DMS153 (cell line): ENCODE measurements around the gene KPNA1.
"Not testable (repeated sequence)": the region's sequence is repeated elsewhere in the genome, so short reads cannot be mapped to it uniquely, and the experiment has no call there.

Experiments
- DNase-seq: peaks from one replicate; lab custom pipeline; 2025; lab: John Stamatoyannopoulos, UW

The KPNA1 gene

DNA sequence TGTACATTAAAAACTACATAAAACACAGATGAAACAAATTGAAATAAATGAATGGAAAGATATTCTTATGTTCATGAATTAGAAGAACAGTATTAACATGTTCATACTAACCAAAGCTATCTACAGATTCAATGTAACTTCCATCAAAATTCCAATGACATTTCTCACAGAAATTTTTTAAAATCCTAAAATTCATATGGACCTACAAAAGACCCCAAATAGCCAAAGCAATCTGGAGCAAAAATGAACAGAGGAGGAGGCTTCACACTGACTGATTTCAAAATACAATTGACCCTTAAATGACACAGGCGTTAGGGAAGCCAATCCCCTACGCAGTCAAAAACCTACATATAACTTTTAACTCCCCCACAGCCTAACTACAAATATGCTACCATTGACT, 39.4 kb downstream of the KPNA1 start:
- no peak for DNase-seq

DNA sequence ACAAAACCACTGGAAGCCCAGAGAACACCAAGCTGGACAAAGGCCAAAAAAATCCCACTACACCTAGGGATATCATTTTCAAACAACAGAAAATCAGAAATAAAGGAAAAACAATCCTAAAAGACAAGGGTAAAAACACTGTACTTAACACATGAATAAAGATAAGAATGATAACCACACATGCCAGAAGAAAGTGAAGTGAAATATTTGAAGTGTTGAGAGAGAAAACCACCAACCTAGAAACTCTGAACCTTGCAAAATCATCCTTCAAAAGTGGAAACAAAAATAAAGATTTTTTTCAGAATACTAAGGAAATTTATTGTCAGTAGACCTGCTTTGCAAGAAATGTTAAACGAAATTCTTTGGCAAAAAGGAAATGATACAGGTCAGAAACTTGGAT, 45.1 kb downstream of the KPNA1 start:
- DNase-seq = no peak

DNA sequence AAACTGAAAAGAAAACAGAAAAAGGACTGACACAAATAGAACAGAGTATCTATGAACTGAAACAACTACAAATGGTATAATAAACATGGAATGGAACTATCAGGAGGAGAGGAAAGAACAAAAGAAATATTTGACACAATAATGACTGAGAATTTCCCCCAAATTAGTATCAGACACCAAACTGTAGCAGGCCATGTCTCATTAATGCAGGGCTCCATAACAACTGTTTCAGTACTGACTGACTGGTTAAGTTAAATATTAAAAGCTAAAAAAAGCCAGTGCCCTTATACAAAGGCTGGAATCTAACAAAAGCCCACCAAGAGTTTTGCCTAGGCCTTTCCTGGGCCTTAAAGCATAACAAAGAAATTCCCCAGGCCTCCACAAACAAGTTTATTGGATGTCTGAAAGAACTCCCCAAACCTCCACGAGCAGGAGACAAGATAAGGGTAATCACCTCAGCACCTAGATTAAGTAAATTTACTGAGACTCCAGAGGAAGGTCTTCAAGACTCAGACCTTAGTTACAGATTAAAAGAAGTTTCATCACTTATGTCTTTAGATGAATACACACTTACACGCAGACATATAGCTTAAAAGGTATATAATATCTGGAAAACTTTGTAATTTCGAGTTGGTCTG, 45.7 kb downstream of the KPNA1 start:
- DNase-seq = no peak

DNA sequence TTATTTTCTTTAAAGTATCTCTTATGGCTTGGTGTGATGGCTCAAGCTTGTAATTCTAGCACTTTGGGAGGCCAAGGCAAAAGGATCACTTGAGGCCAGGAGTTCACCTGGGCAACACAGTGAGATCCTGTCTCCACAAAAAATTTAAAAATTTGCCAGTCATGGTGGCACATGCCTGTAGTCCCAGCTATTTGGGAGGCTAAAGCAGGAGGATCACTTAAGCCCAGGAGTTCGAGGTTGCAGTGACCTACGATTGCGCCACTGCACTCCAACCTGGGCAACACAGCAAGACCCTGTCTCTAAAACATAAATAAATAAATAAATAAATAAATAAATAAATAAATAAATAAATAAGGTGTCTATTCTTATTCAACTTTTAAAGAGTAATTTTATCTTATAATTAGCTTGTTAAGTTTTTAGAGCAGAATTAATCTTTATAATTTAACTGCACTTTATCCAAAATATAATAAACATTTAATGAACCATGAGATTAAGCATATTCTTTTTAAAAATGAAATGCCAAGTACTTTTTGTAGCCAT, 48.0 kb downstream of the KPNA1 start:
- no peak for DNase-seq

DNA sequence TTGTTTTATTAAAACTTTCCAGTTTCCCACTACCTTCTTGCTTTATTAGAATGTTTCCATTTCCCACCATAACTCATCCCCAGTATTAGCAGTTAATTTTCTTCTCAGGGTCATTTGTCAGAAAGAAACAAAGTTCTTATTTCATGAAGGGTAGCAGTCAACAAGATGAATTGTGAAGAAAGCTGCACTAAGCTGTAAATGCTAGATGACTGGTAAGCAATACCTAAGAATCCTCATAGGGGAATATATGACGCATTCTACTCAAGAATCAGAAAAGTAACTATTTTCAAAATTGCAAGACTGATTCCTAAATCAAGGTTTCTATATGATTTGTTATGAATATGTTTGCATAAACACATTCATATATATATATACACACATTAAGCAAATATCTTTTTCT, 50.1 kb downstream of the KPNA1 start:
- DNase-seq = no peak

DNA sequence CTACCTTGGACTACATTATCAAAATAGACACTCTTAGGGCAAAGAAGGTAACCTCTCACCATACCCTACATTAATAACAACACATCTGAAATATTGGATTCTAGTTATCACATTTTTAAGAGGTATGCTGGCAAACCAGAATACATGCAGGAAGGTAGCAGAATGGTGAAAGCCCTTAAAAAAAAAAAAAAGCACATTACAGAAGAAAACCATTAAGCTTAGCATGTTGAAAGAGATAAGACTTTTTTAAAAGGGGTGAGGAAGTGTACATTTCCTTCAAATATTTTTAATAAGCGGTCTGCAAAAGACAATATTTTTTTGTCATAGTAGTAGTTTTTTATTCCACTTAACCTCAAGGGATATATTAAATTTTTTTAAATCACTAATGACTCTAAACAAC, 52.3 kb downstream of the KPNA1 start:
- DNase-seq = no peak

DNA sequence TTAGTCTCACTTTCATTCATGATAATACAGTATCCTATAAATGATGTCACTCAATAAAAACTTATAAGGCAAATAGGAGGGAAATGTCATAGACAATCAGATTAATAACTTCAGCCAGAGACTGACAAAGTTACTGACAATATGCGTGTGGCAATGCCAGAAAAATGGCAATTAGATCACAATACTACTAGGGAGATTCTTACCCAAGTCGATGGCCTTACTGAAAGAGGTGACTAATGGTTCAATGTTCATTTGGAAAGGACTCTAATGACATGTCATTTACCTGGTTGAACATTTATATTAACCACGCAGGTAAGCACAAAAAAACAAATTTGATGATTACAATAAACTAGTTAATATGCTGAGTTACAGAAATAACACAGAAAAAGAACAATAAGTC, 52.9 kb downstream of the KPNA1 start:
- DNase-seq = no peak

DNA sequence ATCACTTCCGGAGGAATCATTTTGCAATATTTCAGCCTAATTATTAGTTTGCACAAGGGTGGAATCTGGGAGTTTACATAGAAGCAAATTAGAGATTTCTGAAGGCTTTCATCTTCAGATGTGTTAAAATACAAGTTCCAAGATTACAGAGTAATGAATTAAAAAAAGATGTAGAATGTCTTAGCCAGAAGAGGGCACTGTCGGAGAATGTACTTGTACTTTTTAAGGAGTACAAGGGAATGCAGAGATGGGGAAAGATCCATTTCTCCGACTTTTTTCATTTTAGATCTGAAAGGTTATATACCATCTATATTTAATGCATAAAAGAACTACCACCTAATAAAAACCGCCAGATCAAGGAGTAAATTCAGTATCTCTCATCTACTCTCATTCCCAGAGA, 55.7 kb downstream of the KPNA1 start:
- no peak for DNase-seq

DNA sequence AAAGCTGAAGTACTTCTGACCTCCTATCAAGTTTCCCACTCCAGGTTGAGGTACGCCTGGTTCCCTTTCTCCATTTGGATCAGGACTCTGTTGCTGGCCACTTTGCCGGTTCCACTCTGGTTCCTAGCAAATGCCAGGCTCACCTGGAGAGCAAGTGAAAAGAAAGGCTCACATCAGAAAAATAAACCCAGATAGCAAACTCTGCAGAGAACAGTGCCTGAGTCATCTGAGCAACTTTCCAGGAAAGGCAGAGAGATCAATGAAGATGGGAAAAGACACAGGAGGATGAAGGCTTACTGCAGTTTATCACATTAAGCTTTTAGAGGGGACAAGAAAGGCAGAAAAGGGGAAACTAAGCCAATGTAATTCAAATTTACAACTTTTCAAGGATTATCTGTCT, 57.0 kb downstream of the KPNA1 start:
- DNase-seq = no peak

DNA sequence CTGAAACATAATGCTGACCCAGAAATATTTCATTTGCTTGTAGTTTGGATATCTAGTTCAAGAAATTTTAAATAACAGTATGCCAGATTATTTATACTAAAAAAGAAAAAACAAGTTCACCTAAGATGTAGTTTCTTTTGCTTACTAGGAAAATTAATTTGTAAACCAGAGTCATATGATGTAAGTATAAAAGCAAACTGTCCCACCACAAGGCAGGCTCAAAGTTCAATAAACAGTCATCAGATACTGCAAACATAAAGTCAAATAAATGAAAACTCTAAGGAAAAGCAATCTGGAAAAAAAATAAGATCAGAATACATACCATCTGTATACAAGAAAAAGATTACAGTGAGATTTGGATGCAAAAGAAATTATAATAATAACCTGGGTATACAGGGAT, 58.7 kb downstream of the KPNA1 start:
- DNase-seq = no peak

DNA sequence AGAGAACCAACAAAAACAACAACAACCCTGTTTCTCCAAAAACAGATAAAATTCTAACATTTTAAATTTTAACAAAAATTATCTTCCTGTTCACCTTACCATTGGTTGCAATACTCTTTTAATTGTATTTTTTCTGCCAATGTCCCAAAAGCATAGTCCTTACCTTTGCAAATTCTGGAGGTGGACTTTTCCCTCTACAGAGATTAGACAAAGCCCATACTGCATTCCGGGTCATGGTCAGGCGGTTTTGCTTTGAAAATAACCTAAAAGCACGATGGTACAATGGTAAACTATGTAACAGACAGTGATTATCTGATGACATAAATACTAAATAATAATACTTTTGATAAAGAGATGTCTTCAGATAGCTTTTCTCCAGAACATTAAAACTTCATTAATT, 63.4 kb downstream of the KPNA1 start:
- DNase-seq = no peak

DNA sequence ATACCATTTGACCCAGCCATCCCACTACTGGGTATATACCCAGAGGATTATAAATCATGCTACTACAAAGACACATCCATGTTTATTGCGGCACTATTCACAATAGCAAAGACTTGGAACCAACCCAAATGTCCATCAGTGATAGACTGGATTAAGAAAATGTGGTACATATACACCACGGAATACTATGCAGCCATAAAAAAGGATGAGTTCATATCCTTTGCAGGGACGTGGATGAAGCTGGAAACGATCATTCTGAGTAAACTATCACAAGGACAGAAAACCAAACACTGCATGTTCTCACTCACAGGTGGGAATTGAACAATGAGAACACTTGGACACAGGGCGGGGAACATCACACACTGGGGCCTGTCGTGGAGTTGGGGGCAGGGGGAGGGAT, 66.5 kb downstream of the KPNA1 start:
- DNase-seq = not testable (repeated sequence)

DNA sequence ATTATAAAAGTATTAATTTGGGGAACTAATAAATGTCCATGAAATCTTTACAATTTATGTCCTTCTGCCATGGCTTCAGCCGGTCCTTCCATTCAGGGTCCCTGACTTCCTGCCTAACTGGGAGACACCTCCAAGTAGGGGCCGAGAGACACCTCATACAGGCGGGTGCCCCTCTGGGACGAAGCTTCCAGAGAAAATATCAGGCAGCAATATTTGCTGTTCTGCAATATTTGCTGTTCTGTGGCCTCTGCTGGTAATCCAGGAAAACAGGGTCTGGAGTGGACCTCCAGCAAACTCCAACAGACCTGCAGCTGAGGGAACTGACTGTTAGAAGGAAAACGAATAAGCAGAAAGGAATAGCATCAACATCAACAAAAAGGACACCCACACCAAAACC, 70.2 kb downstream of the KPNA1 start:
- DNase-seq = not testable (repeated sequence)

DNA sequence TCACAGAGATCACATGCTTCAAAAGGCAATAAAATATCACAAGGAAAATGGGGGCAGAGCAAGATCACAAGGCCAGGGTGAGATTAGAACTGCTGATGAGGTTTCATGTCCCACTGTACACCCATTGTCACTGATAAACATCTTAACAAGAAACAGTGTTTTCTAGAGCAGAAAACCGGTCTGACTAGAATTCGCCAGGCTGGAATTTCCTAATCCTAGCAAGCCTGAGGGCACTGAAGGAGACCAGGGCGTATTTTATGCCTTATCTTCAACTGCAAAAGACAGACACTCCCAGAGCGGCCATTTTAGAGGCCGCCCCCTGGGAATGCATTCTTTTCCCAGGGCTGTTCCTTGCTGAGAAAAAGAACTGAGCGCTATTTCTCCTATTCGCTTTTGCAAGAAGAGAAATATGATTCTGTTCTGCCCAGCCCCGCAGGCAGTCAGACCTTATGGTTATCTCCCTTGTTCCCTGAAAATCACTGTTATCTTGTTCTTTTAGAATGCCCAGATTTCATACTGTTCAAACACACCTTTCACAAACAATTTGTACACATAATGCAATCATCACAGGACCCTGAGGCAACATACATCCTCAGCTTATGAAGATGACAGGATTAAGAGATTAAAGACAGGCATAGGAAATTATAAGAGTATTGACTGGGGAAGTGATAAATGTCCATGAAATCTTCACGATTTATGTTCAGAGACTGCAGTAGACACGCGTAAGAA, 70.8 kb downstream of the KPNA1 start:
- not testable (repeated sequence) for DNase-seq

DNA sequence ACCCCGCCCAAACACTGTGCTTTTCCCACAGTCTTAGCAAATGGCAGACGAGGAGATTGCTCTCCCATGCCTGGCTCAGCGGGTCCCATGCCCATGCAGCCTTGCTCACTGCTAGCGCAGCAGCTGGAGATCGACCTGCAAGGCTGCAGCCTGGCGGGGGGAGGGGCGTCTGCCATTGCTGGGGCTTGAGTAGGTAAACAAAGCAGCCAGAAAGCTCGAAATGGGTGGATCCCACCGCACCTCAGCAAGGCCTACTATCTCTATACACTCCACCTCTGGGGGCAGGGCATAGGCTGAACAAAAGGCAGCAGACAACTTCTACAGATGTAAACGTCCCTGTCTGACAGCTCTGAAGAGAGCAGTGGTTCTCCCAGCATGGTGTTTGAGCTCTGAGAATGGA, 71.6 kb downstream of the KPNA1 start:
- no peak for DNase-seq

DNA sequence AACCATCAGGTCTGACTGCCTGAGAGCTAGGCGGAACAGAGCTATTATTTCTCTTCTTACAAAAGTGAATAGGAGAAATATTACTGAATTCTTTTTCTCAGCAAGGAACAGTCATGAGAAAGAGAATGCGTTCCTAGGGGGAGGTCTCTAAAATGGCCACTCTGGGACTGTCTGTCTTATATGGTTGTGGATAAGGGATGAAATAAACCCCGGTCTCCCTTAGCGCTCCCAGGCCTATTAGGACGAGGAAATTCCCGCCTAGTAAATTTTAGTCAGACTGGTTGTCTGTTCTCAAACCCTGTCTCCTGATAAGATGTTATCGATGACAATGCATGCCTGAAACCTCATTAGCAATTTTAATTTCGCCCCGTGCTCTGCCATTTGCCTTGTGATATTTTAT, 78.8 kb downstream of the KPNA1 start:
- DNase-seq = no peak

DNA sequence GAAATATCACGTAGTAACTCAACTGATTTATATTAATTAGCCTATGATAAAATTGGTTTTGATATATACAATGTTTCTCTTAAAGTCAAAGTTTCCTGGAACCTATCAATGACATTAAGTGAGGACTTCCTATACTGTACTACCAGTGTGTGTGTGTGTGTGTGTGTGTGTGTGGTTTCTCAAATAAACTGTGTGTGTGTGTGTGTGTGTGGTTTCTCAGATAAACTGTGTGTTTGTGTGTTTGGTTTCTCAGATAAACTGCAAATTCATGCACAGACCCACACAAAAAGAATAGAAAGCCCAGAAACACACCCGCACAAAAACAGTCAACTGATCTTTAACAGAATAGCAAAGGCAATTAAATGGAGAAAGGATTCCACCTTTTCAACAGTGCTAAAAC, 84.4 kb downstream of the KPNA1 start:
- DNase-seq = no peak

DNA sequence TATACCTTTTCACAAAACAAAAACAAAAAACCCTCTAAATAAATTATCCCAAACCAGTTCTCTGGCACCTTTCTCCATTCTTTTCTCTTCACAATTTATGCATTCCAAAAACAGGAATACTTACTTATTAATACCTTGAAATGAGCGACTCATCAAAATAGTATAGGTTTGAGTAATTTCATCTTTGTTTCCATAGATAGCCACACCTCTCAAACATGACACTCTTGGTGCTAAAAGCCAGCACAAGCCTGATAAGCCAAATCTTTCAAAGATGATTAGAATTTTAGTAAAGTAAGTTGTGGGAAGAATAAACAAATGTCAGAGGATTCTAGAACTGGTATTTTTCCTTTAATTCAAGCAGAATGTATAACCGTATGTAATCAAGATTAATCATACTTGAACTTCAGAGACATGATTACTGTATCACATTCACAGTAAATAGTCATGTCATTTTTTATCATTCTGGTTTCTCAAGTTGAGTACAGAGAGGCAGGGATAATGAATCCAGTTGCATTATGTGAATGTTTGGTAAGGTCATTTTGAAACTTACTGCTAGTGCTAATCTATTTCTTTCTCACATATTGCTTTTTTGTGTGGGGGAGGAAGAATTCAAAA, 86.8 kb downstream of the KPNA1 start:
- DNase-seq = no peak

DNA sequence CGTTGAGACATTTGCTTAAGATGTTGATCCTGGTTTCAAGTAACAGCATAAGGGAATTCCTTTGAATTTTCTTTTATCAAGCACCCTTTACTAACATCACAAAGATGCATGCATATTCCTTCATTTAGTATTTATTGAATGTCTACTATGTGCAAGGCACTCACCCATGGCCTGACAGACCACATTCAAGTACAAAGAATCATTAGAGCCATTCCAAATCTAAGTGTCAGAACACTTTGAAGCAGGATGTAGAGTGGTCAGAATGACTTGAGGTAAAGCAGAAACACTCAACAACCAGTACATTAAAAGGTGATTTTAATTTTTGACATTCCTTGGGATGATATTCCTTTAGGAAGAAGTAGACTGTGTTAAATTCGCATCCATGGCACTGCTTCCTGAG, 92.9 kb downstream of the KPNA1 start:
- DNase-seq = no peak

DNA sequence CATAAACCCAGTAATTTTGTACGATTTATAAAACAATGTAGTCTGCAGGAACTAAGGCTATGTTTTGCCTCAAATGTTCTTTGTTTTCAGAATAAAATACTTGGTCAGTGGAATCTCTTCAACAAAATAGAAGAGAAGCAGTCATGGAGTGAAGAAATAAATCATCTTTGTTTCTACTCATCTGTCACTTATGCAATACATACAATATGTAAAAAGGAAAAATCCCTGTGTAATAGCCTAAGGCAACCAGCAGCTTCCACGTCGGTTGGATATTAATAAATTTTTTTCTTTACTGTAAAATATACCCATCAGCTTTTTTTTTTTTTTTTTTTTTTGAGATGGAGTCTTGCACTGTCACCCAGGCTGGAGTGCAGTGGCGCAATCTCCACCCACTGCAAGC, 93.6 kb downstream of the KPNA1 start:
- DNase-seq = no peak

DNA sequence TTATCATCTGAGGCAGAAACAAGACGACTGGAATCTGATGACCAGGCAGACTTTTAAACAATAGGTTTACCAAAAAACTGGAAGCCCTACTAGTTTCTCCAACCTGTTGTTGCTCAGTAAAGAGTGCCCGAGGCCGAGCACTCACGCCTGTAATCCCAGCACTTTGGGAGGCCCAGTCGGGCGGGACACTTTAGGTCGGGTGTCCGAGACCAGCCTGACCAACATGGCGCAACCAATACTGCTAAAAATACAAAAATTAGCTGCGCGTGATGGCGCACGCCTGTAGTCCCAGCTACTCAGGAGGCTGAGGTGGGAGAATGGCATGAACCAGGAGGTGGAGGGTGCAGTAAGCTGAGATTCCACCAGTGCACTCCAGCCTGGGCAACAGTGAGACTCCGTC, 97.8 kb downstream of the KPNA1 start:
- DNase-seq = no peak

DNA sequence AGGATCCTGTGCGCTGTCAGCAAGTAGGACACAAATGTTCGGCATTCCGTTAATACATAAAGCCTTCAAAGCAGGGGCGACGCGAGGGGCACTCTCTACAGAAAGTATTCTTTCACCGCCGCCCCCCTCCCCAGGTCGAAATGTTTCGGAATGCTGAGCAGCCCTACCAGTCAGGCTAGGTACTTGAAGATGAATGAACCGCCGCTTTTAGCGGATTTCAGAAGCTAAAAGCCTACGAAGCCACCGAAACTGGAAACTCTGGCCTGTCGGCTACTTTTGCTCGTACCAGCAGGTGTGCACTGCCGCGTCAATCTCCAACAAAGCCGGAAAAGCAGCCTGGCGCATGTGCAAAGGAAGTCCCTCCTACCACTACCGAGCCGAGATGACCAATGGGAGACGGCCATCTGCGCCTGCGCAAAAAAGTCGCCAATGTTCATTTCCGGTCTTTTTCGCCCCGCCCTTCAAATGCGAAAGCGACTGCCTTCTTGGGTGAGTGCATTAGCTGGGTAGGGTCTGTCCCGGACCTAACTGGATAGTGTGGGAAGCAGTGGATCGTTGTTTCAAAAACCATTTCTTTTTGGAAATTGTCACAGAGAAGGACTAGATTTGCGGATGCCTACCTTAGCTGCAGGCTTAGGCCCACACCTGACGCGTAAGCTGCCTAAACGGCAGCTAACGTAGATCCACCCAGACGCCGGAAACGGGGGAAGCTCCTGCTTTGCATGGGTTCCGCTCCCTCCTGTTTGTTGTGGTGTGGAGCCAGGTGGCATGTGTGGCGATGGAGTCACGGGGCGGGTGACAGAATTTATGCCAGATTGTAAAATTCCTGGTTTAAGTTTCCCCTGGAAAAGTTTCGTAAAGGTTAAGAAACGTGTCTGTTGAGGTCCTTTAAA, 98.7 kb downstream of the KPNA1 start, which contains the start of gene WDR5B:
WDR5B (minus strand) TSS at position 301 of the 893 bp plus-strand sequence. CDS start 534 bp downstream, outside the sequence.
- no peak for DNase-seq
